Lower lobe of right lung (tissue), 2 donors: ENCODE data around the gene EXOC3L4. TPM values are rescaled to one million over a fixed set of nuclear protein-coding genes. Genes with fewer than 3 reads are reported as not detected.
A peak's percentile ranks its signal among the peaks of the same experiment; 100 is the strongest.

Source experiments
- ATAC-seq, 2 donors: fragments of 200-7000 bp; cut with Tn5 transposase; one replicate each; pipeline ENCODE4 v1.9.1; 2020 to 2022; ENCODE audit warnings: mild to moderate bottlenecking in 2 of 2, moderate library complexity in 2 of 2
- DNase-seq: peaks from one replicate; pipeline ENCODE4 v3.0.0-alpha.2; 2020
- H3K27ac ChIP-seq: fragments of 200-600 bp; one replicate; pipeline ENCODE4 v1.8.0; 2022
- H3K27me3 ChIP-seq: fragments of 200-600 bp; one replicate; pipeline ENCODE4 v1.8.0; 2022; ENCODE audit warnings: low read depth
- H3K36me3 ChIP-seq: fragments of 200-600 bp; one replicate; pipeline ENCODE4 v1.8.0; 2022; ENCODE audit warnings: mild to moderate bottlenecking
- H3K4me1 ChIP-seq: fragments of 200-600 bp; one replicate; pipeline ENCODE4 v1.8.0; 2022
- H3K4me3 ChIP-seq: fragments of 200-600 bp; one replicate; pipeline ENCODE4 v1.8.0; 2022; ENCODE audit warnings: mild to moderate bottlenecking
- H3K9me3 ChIP-seq: fragments of 200-600 bp; one replicate; pipeline ENCODE4 v1.8.0; 2022
- intact Hi-C: fragments of 100-400 bp; cut with DNase I; formaldehyde crosslinking; loops from one replicate; pipeline ENCODE4 v1.11.0; 2022
- total RNA-seq: library from RNA; stranded (reverse); fragmentation: NEBNext Ultra II Directional; extraction: Animal tissue kit (Norgen Biotek cat#: 25700); gene quantifications from one replicate; pipeline ENCODE4 v1.2.1, GENCODE V29; 2021
- TF ChIP-seq, protein P1 (sequence below): fragments of 200-600 bp; IDR thresholded peaks from one replicate; pipeline ENCODE4 v1.8.0; 2022; ENCODE audit warnings: antibody characterized with exemption, mild to moderate bottlenecking
- donor health status: DM: no; HTN: yes; CAD: no; lungs with severe emphysema.

The EXOC3L4 gene
- total RNA-seq, 1 donor from 2014 or later: 3.6 TPM

DNA sequence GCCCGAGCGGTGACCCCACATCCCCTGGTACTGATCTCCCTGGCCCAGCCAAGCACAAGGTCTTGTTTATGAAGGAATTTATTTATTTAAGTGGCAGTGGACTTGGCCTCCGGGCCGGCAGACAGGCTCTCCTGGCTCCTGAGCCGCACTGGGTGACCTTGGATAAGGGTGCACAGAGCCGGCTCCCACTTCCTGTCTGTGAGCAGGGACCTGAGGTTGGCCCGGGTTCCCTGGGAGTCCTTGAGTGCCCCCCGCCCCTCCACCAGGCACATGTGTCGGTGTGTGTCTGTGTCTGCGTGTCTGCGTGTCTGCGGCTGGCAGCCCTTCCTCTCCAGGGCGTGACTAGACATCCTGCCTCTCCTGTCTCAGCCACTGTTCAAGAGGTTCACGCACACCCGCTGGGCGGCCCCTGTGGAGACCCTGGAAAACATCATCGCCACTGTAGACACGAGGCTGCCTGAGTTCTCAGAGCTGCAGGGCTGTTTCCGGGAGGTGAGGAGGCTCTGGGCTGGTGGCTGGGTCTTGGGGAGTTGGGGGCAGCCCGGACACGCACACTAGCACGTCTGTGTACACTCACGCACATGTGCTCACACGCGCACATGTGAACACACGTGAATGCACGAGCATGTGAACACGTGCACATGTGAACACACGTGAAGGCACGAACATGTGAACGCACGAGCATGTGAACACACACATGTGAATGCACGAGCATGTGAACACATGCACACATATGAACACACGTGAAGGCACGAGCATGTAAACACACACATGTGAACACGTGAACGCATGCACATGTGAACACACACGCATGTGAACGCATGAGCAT, 38.1 kb downstream of the EXOC3L4 start:
- intact Hi-C loops: no loop called here
- Histone ChIP-seq H3K27ac (peak overlapping the region; percentile 6), H3K4me3 (no peak overlapping the region), H3K27me3 (no peaks in the 10 kb centered on the region), H3K4me1 (peaks cover 28% of the 10 kb centered on the region), H3K9me3 (no peaks in the 10 kb centered on the region), H3K36me3 (peaks cover 82% of the 10 kb centered on the region)
- no peak for DNase-seq
- TF ChIP-seq, protein P1, sequence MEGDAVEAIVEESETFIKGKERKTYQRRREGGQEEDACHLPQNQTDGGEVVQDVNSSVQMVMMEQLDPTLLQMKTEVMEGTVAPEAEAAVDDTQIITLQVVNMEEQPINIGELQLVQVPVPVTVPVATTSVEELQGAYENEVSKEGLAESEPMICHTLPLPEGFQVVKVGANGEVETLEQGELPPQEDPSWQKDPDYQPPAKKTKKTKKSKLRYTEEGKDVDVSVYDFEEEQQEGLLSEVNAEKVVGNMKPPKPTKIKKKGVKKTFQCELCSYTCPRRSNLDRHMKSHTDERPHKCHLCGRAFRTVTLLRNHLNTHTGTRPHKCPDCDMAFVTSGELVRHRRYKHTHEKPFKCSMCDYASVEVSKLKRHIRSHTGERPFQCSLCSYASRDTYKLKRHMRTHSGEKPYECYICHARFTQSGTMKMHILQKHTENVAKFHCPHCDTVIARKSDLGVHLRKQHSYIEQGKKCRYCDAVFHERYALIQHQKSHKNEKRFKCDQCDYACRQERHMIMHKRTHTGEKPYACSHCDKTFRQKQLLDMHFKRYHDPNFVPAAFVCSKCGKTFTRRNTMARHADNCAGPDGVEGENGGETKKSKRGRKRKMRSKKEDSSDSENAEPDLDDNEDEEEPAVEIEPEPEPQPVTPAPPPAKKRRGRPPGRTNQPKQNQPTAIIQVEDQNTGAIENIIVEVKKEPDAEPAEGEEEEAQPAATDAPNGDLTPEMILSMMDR: no peak
- ATAC-seq: no peak

DNA sequence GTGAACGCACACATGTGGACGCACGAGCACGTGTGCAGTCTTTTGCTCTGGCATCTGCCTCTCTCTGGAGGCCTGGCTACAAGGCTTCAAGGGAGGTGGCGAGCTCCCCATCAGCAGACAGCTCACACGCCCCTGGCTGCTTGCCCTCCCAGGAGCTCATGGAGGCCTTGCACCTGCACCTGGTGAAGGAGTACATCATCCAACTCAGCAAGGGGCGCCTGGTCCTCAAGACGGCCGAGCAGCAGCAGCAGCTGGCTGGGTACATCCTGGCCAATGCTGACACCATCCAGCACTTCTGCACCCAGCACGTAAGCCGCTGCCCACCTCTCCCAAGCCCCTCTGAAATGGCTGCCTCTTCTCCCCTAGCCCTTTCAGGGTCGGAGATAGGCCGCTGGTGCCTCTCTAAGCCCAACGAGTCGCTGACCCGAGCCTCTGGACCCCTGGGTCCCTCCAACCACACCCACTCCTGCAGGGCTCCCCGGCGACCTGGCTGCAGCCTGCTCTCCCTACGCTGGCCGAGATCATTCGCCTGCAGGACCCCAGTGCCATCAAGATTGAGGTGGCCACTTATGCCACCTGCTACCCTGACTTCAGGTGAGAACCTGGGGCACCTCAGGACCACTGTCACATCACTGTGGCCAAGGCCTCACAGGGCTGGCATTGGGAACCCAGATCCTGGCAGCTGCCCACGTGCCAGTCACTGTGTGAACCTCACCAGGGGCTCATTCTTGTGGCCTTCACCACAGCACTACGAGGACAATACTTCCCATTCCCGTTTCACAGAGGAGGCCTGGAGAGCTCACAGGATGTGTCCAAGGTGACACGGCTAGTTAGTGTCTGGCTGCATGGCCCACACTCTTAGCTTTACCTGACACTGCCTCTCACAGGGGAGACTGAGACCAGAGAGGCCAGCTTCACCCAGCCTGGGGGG, 39.0 kb downstream of the EXOC3L4 start:
- Histone ChIP-seq H3K27me3 (no peaks in the 10 kb centered on the region), H3K4me1 (peaks cover 20% of the 10 kb centered on the region), H3K27ac (no peak overlapping the region), H3K9me3 (no peaks in the 10 kb centered on the region), H3K36me3 (peaks cover 75% of the 10 kb centered on the region), H3K4me3 (no peak overlapping the region)
- DNase-seq (no peak), ATAC-seq (no peak)
- intact Hi-C loops: no loop called here
- TF ChIP-seq, protein P1: no peak

DNA sequence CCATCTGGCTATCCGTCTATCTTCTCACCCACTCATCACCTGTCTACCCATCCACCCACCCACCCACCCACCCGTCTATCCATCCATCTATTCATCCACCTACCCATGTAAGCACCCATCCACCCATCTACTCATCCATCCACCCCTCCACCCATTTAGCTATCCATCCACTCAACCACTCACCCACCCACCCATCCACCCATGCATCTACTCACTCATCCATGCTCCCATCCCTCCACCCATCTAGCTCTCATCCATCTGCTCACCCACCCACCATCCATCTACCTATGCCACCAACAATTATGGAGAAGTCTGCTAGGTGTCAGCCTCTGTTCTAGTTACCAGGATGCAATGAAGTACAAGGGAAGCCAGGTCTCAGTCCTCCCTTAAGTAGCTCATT, 39.9 kb downstream of the EXOC3L4 start:
- TF ChIP-seq, protein P1: no peak
- Histone ChIP-seq H3K4me1 (peaks cover 22% of the 10 kb centered on the region), H3K36me3 (peaks cover 67% of the 10 kb centered on the region), H3K9me3 (no peaks in the 10 kb centered on the region), H3K27ac (no peak overlapping the region), H3K4me3 (no peak overlapping the region), H3K27me3 (peaks cover 4% of the 10 kb centered on the region)
- intact Hi-C loops: no loop called here
- ATAC-seq (no peak), DNase-seq (no peak)

DNA sequence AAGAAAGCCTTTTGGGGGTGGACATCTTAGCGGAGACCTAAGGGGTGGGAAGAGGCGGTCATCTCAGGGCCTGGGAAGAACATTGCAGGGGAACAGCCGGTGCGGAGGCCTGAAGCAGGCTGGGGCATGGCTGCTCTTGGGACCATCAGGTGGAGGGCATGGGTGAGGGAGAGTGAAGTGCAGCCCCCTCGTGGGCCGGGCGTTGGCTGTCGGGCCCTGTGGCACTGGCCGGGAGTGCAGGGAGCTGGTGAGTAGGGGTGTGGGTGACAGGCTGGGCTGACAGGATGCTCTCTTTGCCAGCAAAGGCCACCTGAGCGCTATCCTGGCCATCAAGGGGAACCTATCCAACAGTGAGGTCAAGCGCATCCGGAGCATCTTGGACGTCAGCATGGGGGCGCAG, 40.4 kb downstream of the EXOC3L4 start:
- DNase-seq (no peak), ATAC-seq (no peak)
- TF ChIP-seq, protein P1: no peak
- Histone ChIP-seq H3K36me3 (peaks cover 62% of the 10 kb centered on the region), H3K9me3 (no peaks in the 10 kb centered on the region), H3K4me3 (no peak overlapping the region), H3K27me3 (peaks cover 5% of the 10 kb centered on the region), H3K4me1 (peaks cover 22% of the 10 kb centered on the region), H3K27ac (no peak overlapping the region)
- intact Hi-C loops: no loop called here

DNA sequence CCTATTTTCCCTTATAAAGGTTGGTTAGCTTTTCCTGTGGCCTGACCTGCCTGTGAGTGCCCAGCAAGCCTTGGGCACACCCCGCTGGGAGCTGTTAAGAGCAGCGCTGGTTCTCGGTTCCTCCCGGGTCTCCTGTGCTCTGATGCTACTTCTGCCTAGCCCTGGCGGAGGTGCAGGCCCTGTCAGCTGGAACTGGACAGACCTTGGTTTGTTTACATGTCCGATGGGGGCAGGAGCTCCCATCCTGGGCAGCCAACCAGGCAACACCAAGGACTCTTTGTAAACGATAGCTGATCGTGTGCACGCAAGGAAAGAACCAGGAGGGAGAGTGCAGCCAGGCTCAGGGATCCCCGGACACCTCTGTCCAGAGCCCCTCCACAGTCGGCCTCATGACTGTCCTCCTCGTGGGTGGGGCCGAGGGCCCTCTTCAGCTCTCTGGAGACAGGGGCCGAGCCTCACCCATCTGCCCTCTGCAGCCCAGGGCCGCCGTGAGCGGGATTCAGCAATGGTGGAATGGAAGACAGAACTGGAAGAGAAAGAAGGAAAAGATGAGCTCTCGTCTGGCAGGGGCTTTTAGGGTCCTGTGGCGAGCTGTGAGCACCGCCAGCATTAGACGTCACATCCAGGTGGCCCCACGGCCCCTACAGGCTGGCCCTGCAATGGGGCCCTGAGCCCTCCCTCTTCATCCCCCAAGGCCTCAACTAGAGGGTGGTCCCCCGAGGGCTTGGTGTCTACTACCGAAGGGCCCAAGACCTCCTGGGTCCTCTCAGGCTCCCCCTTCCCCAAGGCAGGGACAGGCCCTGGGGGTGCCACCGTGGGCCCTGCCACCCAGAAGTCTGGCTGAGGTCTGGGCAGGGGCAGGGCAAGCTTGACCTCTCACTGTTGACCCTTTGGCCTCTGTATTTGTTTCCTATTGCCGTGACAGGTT, 41.1 kb downstream of the EXOC3L4 start:
- ATAC-seq (no peak), DNase-seq (no peak)
- no peaks in the 10 kb centered on the region for H3K9me3 ChIP-seq
- H3K4me3 ChIP-seq: no peak overlapping the region
- H3K27me3 ChIP-seq: peaks cover 5% of the 10 kb centered on the region
- peaks cover 55% of the 10 kb centered on the region for H3K36me3 ChIP-seq
- TF ChIP-seq, protein P1: no peak
- H3K4me1 ChIP-seq: peaks cover 19% of the 10 kb centered on the region
- intact Hi-C loops: no loop called here
- no peak overlapping the region for H3K27ac ChIP-seq
